ENCODE data around the gene TMEM123. TPM values are rescaled to one million over a fixed set of nuclear protein-coding genes. Genes with fewer than 3 reads are reported as not detected.

The TMEM123 gene
- total RNA-seq, 2 donors from 2014 or later: 80.5 to 89.0 TPM

GRCh38 chr11:102476812-102477211 is 24.2 kb upstream of the TMEM123 start:
- peak in 1 of 2 donors; percentile 68 for ATAC-seq
- DNase-seq: no peak
- intact Hi-C loops (cut with DNase I): no loop called here

DNA sequence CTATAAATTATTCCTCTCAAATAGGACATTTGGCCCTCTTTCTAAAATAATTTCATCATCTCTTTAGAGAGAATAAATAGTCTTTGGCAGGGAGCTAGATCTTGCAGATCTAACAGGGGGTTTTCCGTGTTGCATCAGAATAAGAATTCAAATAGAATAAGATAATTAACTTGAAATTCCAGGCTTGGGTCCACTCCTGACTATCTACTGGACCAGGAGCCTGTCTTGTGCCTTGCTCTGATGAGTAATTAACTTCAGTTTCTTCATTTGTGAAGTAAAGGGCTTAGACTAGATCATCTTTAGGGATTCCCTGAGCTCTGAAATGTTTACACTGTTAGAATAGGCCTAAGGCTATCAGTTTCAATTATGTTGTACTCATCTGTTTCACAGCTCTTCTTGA is 23.5 kb upstream of the TMEM123 start:
- intact Hi-C loops (cut with DNase I): no loop called here
- DNase-seq (no peak), ATAC-seq (peak in 1 of 2 donors; percentile 52)

- ATAC-seq (no peak), DNase-seq (no peak)
- intact Hi-C loops (cut with DNase I): no loop called here
Measured at GRCh38 chr11:102473543-102473942, 21.0 kb upstream of the TMEM123 start.

DNA sequence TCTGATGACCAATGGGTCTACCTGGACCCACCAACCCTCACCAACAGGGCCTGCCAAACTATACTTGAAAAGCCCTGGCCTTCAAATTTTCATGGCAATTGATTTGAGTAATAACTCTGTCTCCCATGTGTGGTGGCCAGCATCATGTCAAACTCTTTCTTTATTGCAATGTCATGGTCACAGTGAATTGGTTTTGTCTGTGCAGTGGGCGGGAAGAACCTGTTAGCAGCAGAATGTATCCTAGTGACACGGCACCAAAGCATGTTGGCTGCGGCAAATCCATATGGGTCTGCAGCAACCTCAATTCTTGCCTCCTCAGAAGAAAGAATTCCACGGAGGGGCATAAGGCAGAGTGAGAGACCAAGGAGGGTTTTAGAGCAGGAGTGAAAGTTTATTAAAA is 19.6 kb upstream of the TMEM123 start:
- no peak for ATAC-seq
- no peak for DNase-seq
- intact Hi-C loops (cut with DNase I): no loop called here

DNA sequence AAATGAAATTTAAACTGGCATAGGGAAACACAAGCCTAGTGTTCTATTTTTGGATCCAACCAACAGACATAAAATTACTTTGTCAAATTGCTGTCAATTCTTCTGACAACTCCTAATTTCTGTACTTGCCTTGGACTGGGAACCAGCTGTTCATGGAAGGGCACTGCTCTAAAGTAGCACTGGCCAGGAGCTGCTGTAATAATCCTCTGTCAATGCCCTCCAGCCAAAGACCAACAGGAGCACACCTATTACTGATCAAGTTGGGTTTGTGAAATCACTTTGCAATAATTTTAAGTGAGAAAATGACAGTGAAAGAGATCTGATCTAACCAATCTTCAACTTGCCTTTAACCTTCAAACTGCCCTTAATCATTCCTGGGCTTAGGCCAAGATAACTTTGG is 18.9 kb upstream of the TMEM123 start:
- intact Hi-C loops (cut with DNase I): no loop called here
- no peak for DNase-seq
- no peak for ATAC-seq

DNA sequence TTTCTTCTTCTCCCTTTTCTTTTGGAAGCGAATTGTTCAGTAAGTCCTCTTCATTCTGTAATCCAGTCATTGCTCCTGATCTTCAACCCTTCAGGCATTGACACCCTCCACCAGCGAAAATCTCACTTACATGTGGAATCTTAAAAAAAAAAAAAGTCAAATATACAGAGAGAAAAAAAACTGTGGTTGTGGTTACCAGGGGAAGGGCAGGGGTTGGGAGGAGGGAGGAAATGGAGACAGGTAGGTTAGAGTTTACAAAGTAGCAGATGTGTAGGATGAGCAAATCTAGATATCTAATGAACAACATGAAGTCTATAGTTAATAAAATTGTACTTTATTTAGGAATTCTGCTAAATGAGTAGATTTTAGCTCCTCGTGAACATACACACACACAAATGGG is 17.7 kb upstream of the TMEM123 start:
- intact Hi-C loops (cut with DNase I): no loop called here
- ATAC-seq: no peak
- no peak for DNase-seq

- no peak for DNase-seq
- peak in 1 of 2 donors; percentile 39 for ATAC-seq
- intact Hi-C loops (cut with DNase I): no loop called here
Measured at GRCh38 chr11:102469196-102469821, 16.7 kb upstream of the TMEM123 start.

GRCh38 chr11:102468616-102469195 is 16.1 kb upstream of the TMEM123 start:
- peak in 1 of 2 donors; percentile 36 for ATAC-seq
- intact Hi-C loops (cut with DNase I): no loop called here

DNA sequence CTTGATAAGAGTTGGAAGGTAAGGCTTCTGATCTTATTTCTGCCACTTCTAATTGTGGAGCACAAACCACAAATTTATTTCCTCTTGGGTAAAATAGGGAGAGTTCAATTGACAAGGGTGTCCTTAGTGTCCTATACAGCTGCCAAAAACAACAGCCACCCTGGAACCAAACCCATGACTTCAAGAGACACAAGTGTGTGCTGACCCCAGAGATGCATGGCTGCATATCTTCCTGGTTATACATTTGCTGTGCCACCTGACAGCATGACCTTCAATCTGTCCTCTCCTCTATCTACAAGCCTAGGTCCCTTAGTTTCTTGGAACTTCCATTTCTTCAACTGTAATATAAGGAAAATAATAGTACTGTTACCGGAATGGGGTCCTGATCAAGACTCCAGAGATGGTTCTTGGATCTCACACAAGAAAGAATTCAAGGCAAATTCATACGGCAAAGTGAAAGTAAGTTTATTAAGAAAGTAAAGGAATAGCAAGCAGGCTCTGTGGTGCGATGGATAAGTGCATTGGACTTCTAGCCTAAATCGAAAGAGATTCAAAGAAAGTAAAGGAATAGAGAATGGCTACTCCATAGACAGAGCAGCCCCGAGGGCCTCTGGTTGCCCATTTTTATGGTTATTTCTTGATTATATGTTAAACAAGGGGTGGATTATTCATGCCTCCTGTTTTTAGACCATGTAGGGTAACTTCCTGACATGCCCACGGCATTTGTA is 15.5 kb upstream of the TMEM123 start:
- ATAC-seq (no peak), DNase-seq (no peak)
- intact Hi-C loops (cut with DNase I): no loop called here

More at GRCh38 chr11:102468616-102469195, 16.1 kb upstream of the TMEM123 start:
- no peak for DNase-seq

DNA sequence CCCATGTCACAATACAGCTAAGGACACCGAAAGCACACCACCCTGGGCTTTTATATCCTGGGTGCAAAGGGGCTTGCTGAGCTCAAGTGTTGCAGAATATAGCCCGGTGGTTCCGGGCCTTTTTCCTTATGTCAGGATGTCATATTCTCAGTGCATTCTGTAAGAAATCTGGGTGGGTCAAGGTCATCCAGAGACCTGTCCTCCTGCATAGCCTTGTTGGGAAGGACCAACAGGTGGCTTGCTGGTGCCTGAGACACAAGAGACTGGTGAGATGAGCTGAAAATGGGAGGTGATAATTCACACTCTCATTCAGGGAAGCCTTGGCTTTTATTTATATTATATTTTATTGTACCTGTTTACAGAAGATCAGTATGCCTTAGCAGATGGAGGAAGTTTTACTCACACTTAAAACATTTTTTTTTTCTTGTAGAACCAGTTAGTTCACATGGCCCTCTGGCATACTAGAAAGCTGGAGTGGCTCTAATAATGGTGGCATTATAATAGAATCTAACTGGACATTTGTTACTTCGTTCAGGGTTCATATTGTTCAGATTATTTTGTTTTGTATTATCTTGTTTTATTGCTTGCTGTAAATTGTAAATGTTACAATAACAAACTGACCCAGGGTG is 14.6 kb upstream of the TMEM123 start:
- no peak for DNase-seq
- intact Hi-C loops (cut with DNase I): no loop called here
- ATAC-seq: no peak

DNA sequence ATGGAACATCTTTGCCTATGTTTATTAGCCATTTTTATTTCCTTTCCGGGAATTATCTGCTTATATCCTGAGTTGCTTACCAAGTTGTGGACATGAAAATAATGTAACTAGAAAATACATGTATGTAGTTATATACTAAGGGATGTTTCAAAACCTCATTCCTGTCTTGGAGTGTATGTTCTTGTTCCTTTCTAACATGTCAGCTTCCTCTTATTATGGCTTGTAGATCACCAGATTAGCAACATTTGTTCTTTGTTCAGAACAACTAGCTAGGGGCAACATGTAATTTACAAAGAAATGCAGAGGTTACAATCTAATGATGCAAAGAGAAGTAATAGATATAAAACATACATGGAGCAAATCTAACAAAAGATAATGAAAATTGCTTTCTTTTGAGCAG is 13.1 kb upstream of the TMEM123 start:
- no peak for DNase-seq
- no peak for ATAC-seq
- intact Hi-C loops (cut with DNase I): no loop called here

DNA sequence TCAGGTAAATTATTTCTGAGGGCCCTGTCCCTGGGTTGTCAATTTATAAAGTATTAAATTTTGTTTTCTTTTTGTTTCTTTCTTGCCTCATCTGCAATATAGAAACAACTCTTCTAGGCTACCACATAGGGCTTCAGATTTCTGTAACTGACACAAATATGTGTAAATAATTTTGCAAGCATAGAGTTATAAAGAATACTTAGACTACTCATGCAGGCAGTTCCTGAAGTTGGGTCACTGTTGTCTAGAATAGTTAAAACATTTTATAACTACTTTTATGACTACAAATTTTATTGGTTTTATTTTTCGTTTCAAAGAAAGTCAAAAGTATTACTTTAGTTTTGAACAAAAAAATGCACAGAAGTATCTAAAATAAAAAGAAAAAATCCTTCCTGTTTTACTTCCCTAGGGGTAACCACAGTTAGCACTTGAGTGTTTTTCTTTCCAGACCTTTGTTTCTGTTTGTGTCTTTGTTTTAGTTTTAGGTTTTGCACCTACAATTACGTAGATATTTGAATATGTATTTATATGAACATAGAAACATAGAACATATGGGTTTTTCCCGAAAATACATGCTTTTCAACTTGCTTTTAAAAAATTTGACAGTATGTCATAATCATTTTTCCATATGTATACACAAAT is 12.4 kb upstream of the TMEM123 start:
- ATAC-seq (no peak), DNase-seq (no peak)
- intact Hi-C loops (cut with DNase I): no loop called here

DNA sequence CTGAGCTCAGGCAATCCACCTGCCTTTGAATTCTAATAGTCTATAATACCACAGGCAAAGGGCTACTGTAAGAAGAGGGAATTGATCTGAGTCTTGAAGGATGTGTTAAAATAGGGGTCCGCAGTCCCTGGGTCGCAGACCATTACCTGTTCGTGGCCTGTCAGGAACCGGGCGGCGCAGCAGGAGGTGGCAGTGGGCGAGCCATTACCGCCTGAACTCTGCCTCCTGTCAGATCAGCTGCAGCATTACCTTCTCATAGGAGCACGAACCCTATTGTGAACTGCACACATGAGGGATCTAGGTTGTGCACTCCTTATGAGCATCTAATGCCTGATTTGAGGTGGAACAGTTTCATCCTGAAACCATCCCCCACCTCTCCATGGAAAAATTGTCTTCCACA is 11.5 kb upstream of the TMEM123 start:
- DNase-seq (no peak), ATAC-seq (no peak)
- intact Hi-C loops (cut with DNase I): no loop called here

- DNase-seq: no peak
- no peak for ATAC-seq
- intact Hi-C loops (cut with DNase I): no loop called here
Measured at GRCh38 chr11:102462610-102463009, 10.0 kb upstream of the TMEM123 start.

GRCh38 chr11:102459393-102459792 is 6.8 kb upstream of the TMEM123 start:
- intact Hi-C loops (cut with DNase I): loop anchor here in 1 of 2 donors (5.0 kb wide), 1 partner anchor 112 kb away; the partner anchor contains the start of gene BIRC2
- ATAC-seq (no peak), DNase-seq (no peak)

DNA sequence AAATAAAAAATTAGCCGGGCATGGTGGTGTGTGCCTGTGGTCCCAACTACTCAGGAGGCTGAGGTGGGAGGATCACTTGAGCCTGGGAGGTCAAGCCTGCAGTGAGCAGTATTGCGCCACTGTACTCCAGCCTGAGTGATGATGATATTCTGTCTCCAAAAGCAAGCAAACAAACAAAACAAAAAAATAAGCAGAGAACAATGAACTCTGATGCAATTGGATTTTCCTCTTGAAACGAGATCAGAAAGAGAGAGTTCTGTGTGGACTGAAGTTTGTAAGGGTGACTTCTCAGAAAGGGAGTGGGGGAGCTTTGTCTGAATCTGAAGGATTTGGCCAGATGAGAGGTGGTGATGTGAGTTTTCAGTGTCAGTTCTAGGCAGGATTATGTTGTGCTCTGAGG is 6.0 kb upstream of the TMEM123 start:
- intact Hi-C loops (cut with DNase I): loop anchor here in 1 of 2 donors (5.0 kb wide), 1 partner anchor 111 kb away; the partner anchor contains the start of gene BIRC2
- no peak for ATAC-seq
- no peak for DNase-seq

DNA sequence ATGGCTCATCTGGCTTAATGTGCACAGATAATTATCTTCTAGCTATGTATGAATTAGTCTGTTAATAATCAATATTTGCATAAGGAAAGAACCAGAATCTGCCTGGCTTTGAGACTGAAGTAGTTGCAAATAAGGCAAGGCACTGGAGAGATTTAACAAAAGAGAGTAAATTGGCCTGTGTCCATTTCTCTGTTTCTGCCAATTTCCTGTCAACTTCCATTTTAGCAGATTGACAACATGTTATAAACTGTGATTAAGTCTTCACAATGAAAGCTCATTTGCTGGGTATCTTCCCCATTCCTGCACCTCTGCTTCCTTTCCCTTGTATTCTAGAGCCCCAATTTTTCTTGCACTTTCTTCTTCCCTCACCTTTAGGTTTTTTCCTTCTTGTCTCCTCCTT is 5.3 kb upstream of the TMEM123 start:
- ATAC-seq: no peak
- intact Hi-C loops (cut with DNase I): loop anchor here in 1 of 2 donors (5.0 kb wide), 1 partner anchor 111 kb away; the partner anchor contains the start of gene BIRC2
- no peak for DNase-seq

DNA sequence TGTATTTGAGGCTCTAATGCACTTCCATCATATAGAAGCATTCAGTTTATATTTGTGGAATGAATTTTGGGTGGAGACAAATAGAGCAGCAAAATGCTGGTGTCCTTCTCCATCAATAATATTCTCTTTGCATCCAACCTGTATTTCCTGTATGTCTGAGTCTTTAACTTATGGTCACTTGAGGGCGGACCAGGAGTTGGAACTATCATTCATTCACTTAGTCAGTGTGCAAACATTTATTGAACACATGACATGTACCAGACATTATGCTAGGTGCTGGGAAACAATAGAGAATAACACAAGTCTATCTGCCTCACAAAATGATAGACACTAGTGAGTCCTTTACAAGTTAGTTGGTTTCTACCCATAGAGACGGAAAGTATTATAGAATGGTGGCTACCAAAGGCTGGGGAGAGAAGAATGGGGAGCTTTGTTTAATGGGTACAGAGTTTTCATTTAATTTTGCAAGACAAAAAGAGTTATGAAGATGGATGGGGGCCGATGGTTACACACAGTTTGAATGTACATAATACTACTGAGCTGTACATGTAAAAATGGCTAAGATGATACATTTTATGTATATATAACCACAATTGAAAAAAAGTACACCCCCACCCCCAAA is 4.6 kb upstream of the TMEM123 start:
- ATAC-seq (no peak), DNase-seq (no peak)
- intact Hi-C loops (cut with DNase I): loop anchor here in 1 of 2 donors (5.0 kb wide), 1 partner anchor 110 kb away; the partner anchor contains the start of gene BIRC2

DNA sequence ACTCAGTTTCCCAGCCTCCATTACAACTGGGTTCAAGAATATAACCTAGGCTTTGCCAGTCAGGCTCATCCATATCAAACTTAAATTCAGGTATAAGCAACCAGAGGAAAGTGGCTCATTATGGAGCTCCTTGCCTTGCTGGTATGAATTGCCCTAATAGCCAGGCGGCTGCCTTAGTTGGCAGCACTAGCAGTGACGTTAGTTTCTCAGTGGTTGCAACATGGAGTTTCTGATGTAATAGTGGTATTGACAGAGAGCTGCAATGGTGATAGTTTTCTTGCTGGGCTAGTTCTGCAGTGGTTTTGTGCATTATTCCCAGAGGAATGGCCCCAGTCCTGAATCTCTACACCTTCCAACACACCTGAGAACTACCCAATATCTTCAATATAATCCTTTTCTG is 3.8 kb upstream of the TMEM123 start:
- DNase-seq: no peak
- intact Hi-C loops (cut with DNase I): loop anchor here in 1 of 2 donors (5.0 kb wide), 1 partner anchor 109 kb away; the partner anchor contains the start of gene BIRC2
- no peak for ATAC-seq

Data from left cardiac atrium (tissue), 4 donors.